Testis (tissue), 3 donors: Measurements from ENCODE around the gene BMP7. TPM values are rescaled to one million over a fixed set of nuclear protein-coding genes. Genes with fewer than 3 reads are reported as not detected.
A peak's percentile ranks its signal among the peaks of the same experiment; 100 is the strongest.

Experiments used
- DNase-seq: peaks from one replicate; pipeline ENCODE4 v3.0.0-alpha.2; 2019
- H3K27ac ChIP-seq, 2 donors: fragments of 200-600 bp; sonication (generic); one replicate each; pipeline ENCODE4 v1.5.1; 2019
- H3K27me3 ChIP-seq: fragments of 200-600 bp; sonication (generic); one replicate; pipeline ENCODE4 v1.5.1; 2019
- H3K36me3 ChIP-seq: fragments of 200-600 bp; sonication (generic); one replicate; pipeline ENCODE4 v1.5.1; 2017; ENCODE audit warnings: low read depth; ENCODE audit errors: missing control alignments
- H3K4me1 ChIP-seq: fragments of 200-600 bp; sonication (generic); one replicate; pipeline ENCODE4 v1.5.1; 2019
- H3K4me3 ChIP-seq, 2 donors: fragments of 200-600 bp; sonication (generic); one replicate each; pipeline ENCODE4 v1.5.1; 2017 to 2019
- H3K9me3 ChIP-seq: fragments of 200-600 bp; sonication (generic); one replicate; pipeline ENCODE4 v1.5.1; 2017
- CTCF ChIP-seq, 3 experiments: fragments of 450-650 bp in 2 of 3; fragments of 200-600 bp in 1 of 3; sonication (generic) in 1 of 3; IDR thresholded peaks; one replicate each; pipeline ENCODE4 v1.5.1; 2016 to 2019; ENCODE audit warnings: antibody characterized with exemption in 3 of 3, mild to moderate bottlenecking in 2 of 3, moderate library complexity in 1 of 3
- POLR2A ChIP-seq: fragments of 450-650 bp; IDR thresholded peaks from one replicate; pipeline ENCODE4 v1.6.1; 2017; ENCODE audit warnings: antibody characterized with exemption, mild to moderate bottlenecking, moderate library complexity
- WGBS, 2 donors: methylation state at CpG; one replicate each; pipeline ENCODE4 v1.1.5; 2018; 5-methylcytosine and 5-hydroxymethylcytosine counted together
- intact Hi-C: fragments of 100-400 bp; cut with DNase I; formaldehyde crosslinking; loops from one replicate; pipeline ENCODE4 v1.15.1; 2023; ENCODE audit warnings: low total_unique reads
- polyA plus RNA-seq: library from polyadenylated mRNA; stranded (reverse); fragments of 350-450 nt; fragmentation: Illumina TruSeq; extraction: RNeasy Lipid Tissue Mini Kit (QIAGEN cat#74804); gene quantifications from one replicate; pipeline ENCODE4 v1.2.3, GENCODE V29; 2014; ENCODE audit warnings: low read depth, low replicate concordance; ENCODE audit not compliant: insufficient read depth
- total RNA-seq, 2 donors: library from RNA; depleted of rRNA; stranded (reverse); fragments of >200 nt; gene quantifications; one replicate each; pipeline ENCODE4 v1.2.3, GENCODE V29; 2016

Gene BMP7
- total and polyA plus RNA-seq, 3 donors from 2014 or later: 2.4 to 7.1 (median 3.3) TPM

- no peak for DNase-seq
- Histone ChIP-seq H3K27me3 (no peaks in the 10 kb centered on the region), H3K36me3 (no peaks in the 10 kb centered on the region), H3K27ac (no peak overlapping the region), H3K4me1 (no peaks in the 10 kb centered on the region), H3K9me3 (no peaks in the 10 kb centered on the region), H3K4me3 (no peak overlapping the region)
- TF ChIP-seq CTCF (IDR thresholded peaks at IDR 0.05) (no peak), POLR2A (no peak)
- intact Hi-C loops: no loop called here
- WGBS, 2 donors: 60 to 80% methylated on average over 8 of the region's 8 CpGs
Observed at GRCh38 chr20:57289391-57290177, 23.1 kb upstream of the BMP7 start.

- Histone ChIP-seq H3K4me1 (no peaks in the 10 kb centered on the region), H3K36me3 (no peaks in the 10 kb centered on the region), H3K27me3 (no peaks in the 10 kb centered on the region), H3K4me3 (no peak overlapping the region), H3K9me3 (no peaks in the 10 kb centered on the region), H3K27ac (no peak overlapping the region)
- TF ChIP-seq POLR2A (no peak), CTCF (IDR thresholded peaks at IDR 0.05) (no peak)
- peak; percentile 22 for DNase-seq
- intact Hi-C loops: no loop called here
- 43 to 57% methylated on average over 16 of the region's 16 CpGs for WGBS, 2 donors
Observed at GRCh38 chr20:57288651-57289277, 22.3 kb upstream of the BMP7 start.

GRCh38 chr20:57287901-57288300 is 21.5 kb upstream of the BMP7 start:
- no peaks in the 10 kb centered on the region for H3K36me3 ChIP-seq
- intact Hi-C loops: no loop called here
- TF ChIP-seq POLR2A: no peak
- no peak for TF ChIP-seq CTCF (IDR thresholded peaks at IDR 0.05)
- WGBS, 2 donors: 45 to 53% methylated on average over 6 of the region's 6 CpGs
- no peaks in the 10 kb centered on the region for H3K27me3 ChIP-seq
- H3K9me3 ChIP-seq: no peaks in the 10 kb centered on the region
- DNase-seq: no peak
- H3K4me3 ChIP-seq: no peak overlapping the region
- no peak overlapping the region for H3K27ac ChIP-seq
- no peaks in the 10 kb centered on the region for H3K4me1 ChIP-seq

- TF ChIP-seq CTCF (IDR thresholded peaks at IDR 0.05) (no peak), POLR2A (no peak)
- no peaks in the 10 kb centered on the region for H3K27me3 ChIP-seq
- H3K36me3 ChIP-seq: no peaks in the 10 kb centered on the region
- DNase-seq: no peak
- 47 to 53% methylated on average over 14 of the region's 14 CpGs for WGBS, 2 donors
- H3K27ac ChIP-seq: no peak overlapping the region
- no peaks in the 10 kb centered on the region for H3K9me3 ChIP-seq
- H3K4me3 ChIP-seq: no peak overlapping the region
- no peaks in the 10 kb centered on the region for H3K4me1 ChIP-seq
- intact Hi-C loops: no loop called here
Observed at GRCh38 chr20:57287007-57287880, 20.8 kb upstream of the BMP7 start.
